Keratinocyte (primary cell): ENCODE data around the gene EIF2A. TPM values are rescaled to one million over a fixed set of nuclear protein-coding genes. Genes with fewer than 3 reads are reported as not detected.

Source experiments
- DNase-seq: peaks from one replicate; pipeline ENCODE4 v3.0.0-alpha.2; 2011; ENCODE audit warnings: low read depth, missing footprints, low spot score
- FAIRE-seq: peaks from 2 replicates; lab custom pipeline; 2011; peaks lifted over from hg19 to GRCh38; lab: Jason Lieb, UNC
- H2AFZ ChIP-seq: 2 replicates; pipeline ENCODE4 v1.6.0; 2012; ENCODE audit warnings: low read length, control low read depth, inconsistent platforms; ENCODE audit not compliant: control insufficient read depth
- H3K27ac ChIP-seq: 2 replicates; pipeline ENCODE4 v1.5.1; 2011; ENCODE audit warnings: low read length; ENCODE audit not compliant: control insufficient read depth, insufficient read depth
- H3K27me3 ChIP-seq: 3 replicates; pipeline ENCODE4 v1.6.0; 2011; ENCODE audit warnings: low read length; ENCODE audit not compliant: control insufficient read depth, insufficient read depth; ENCODE audit errors: extremely low read depth
- H3K36me3 ChIP-seq, 2 experiments: 2 replicates in 1 of 2; 3 replicates in 1 of 2; pipeline ENCODE4 v1.5.1; 2011; ENCODE audit warnings: low read length in 2 of 2, mild to moderate bottlenecking in 1 of 2; ENCODE audit not compliant: control insufficient read depth in 2 of 2, insufficient read depth in 2 of 2; ENCODE audit errors: extremely low read depth in 1 of 2
- H3K4me1 ChIP-seq: 3 replicates; pipeline ENCODE4 v1.5.1; 2011; ENCODE audit warnings: low read length; ENCODE audit not compliant: control insufficient read depth, insufficient read depth; ENCODE audit errors: extremely low read depth
- H3K4me2 ChIP-seq: 3 replicates; pipeline ENCODE4 v1.6.0; 2011; ENCODE audit warnings: low read depth, low read length; ENCODE audit not compliant: control insufficient read depth, insufficient read depth; ENCODE audit errors: extremely low read depth
- H3K4me3 ChIP-seq, 3 experiments: fragments of 200-600 bp in 1 of 3; sonication (generic) in 1 of 3; 2 replicates in 2 of 3; 3 replicates in 1 of 3; pipeline ENCODE4 v1.5.1; 2011 to 2016; ENCODE audit warnings: low read length in 3 of 3, mild to moderate bottlenecking in 3 of 3, control low read depth in 2 of 3, inconsistent platforms in 1 of 3, low read depth in 1 of 3, mixed read lengths in 1 of 3, mixed run types in 1 of 3, moderate library complexity in 1 of 3; ENCODE audit not compliant: control insufficient read depth in 2 of 3, insufficient read depth in 2 of 3; ENCODE audit errors: extremely low read depth in 1 of 3
- H3K79me2 ChIP-seq: 2 replicates; pipeline ENCODE4 v1.6.0; 2012; ENCODE audit warnings: low read length; ENCODE audit not compliant: control insufficient read depth, insufficient read depth
- H3K9ac ChIP-seq: 3 replicates; pipeline ENCODE4 v1.6.0; 2011; ENCODE audit warnings: low read length; ENCODE audit not compliant: control insufficient read depth, insufficient read depth; ENCODE audit errors: extremely low read depth
- H3K9me1 ChIP-seq: 3 replicates; pipeline ENCODE4 v1.6.0; 2011; ENCODE audit warnings: low read length; ENCODE audit not compliant: control insufficient read depth, insufficient read depth; ENCODE audit errors: extremely low read depth
- H3K9me3 ChIP-seq: 2 replicates; pipeline ENCODE4 v1.5.1; 2012; ENCODE audit warnings: low read depth, low read length; ENCODE audit not compliant: control insufficient read depth
- H4K20me1 ChIP-seq: 3 replicates; pipeline ENCODE4 v1.6.0; 2011; ENCODE audit warnings: low read length; ENCODE audit not compliant: control insufficient read depth, insufficient read depth; ENCODE audit errors: extremely low read depth
- CTCF ChIP-seq, 3 experiments: IDR thresholded peaks in 1 of 3; conservative IDR thresholded peaks in 1 of 3; optimal IDR thresholded peaks in 1 of 3; 2 replicates in 2 of 3; 3 replicates in 1 of 3; pipeline versions ENCODE3 to v1.5.1; 2011; ENCODE audit warnings: low read length in 3 of 3, mild to moderate bottlenecking in 3 of 3, moderate library complexity in 2 of 3, control low read depth in 1 of 3, inconsistent platforms in 1 of 3; ENCODE audit not compliant: insufficient read depth in 2 of 3; ENCODE audit errors: extremely low read depth in 1 of 3
- EZH2 ChIP-seq: IDR thresholded peaks from one replicate; pipeline ENCODE4 v1.6.1; 2012; ENCODE audit warnings: inconsistent platforms, mild to moderate bottlenecking, low read length, moderate library complexity
- dilution Hi-C: fragments of 300-500 bp; cut with MboI; formaldehyde crosslinking; loops from one replicate; pipeline ENCODE4 v1.7.0; 2020; ENCODE audit warnings: low sequenced_read_pairs; ENCODE audit not compliant: extremely low pct_ligation_motif_present
- polyA plus RNA-seq, 5 experiments: library from polyadenylated mRNA; depleted of rRNA in 3 of 5; stranded (reverse) in 3 of 5; stranded (forward) in 1 of 5; unstranded in 1 of 5; fragments of >200 nt; gene quantifications; 1 replicate in 1 of 5; 2 replicates in 3 of 5; 3 replicates in 1 of 5; pipeline versions ENCODE4 v1.2.1 to v1.2.3, GENCODE V29; 2011 to 2012; ENCODE audit warnings: missing spikeins in 2 of 5, low read depth in 1 of 5, low replicate concordance in 1 of 5

EIF2A gene
- polyA plus RNA-seq, 1 donor (not counting 4 experiments of a cell fraction or from before 2014, with no cell fraction given) = 104 TPM

- H3K36me3 ChIP-seq = no peaks in the 10 kb centered on the region
- no peaks in the 10 kb centered on the region for H4K20me1 ChIP-seq
- peaks cover 5% of the 10 kb centered on the region for H3K4me1 ChIP-seq
- DNase-seq (no peak), FAIRE-seq (no peak)
- H2AFZ ChIP-seq = no peak overlapping the region
- dilution Hi-C loops = no loop called here
- H3K27me3 ChIP-seq = no peaks in the 10 kb centered on the region
- no peak overlapping the region for H3K27ac ChIP-seq
- no peak overlapping the region for H3K4me3 ChIP-seq
- no peak overlapping the region for H3K4me2 ChIP-seq
- no peak for TF ChIP-seq EZH2
- no peak for TF ChIP-seq CTCF (optimal IDR thresholded peaks at IDR 0.05 in 1 of 3, IDR thresholded peaks at IDR 0.05 in 1 of 3, conservative IDR thresholded peaks at IDR 0.05 in 1 of 3; ENCODE audit: extremely low read depth in 1 of 3, insufficient read depth in 2 of 3, low read length in 3 of 3)
- no peak overlapping the region for H3K9ac ChIP-seq
- no peaks in the 10 kb centered on the region for H3K9me3 ChIP-seq
- H3K79me2 ChIP-seq = no peaks in the 10 kb centered on the region
- no peaks in the 10 kb centered on the region for H3K9me1 ChIP-seq
Measured at GRCh38 chr3:150503402-150504099, 43.0 kb upstream of the EIF2A start.

- Histone ChIP-seq H3K27me3 (no peaks in the 10 kb centered on the region), H3K27ac (no peak overlapping the region), H3K36me3 (no peaks in the 10 kb centered on the region), H3K4me3 (no peak overlapping the region), H3K79me2 (no peaks in the 10 kb centered on the region), H2AFZ (no peak overlapping the region), H3K9ac (no peak overlapping the region), H4K20me1 (no peaks in the 10 kb centered on the region), H3K4me2 (no peak overlapping the region), H3K9me1 (no peaks in the 10 kb centered on the region), H3K9me3 (no peaks in the 10 kb centered on the region), H3K4me1 (peaks cover 5% of the 10 kb centered on the region)
- no peak for TF ChIP-seq CTCF (optimal IDR thresholded peaks at IDR 0.05 in 1 of 3, IDR thresholded peaks at IDR 0.05 in 1 of 3, conservative IDR thresholded peaks at IDR 0.05 in 1 of 3; ENCODE audit: extremely low read depth in 1 of 3, insufficient read depth in 2 of 3, low read length in 3 of 3)
- no peak for TF ChIP-seq EZH2
- no peak for DNase-seq
- dilution Hi-C loops = no loop called here
- FAIRE-seq = no peak
Measured at GRCh38 chr3:150504483-150504882, 42.1 kb upstream of the EIF2A start.
